Hepatocyte (in vitro differentiated cells): Measurements from ENCODE around the gene HMGXB3. TPM values are rescaled to one million over a fixed set of nuclear protein-coding genes. Genes with fewer than 3 reads are reported as not detected.

ENCODE experiments used
- DNase-seq: peaks from one replicate; pipeline ENCODE4 v3.0.0-alpha.2; 2016; ENCODE audit warnings: low spot score
- H2AFZ ChIP-seq: fragments of 200-600 bp; sonication (generic); 2 replicates; pipeline ENCODE4 v1.6.0; 2016; ENCODE audit warnings: antibody characterized with exemption, mild to moderate bottlenecking
- H3K27ac ChIP-seq: fragments of 200-600 bp; sonication (generic); 2 replicates; pipeline ENCODE4 v1.5.1; 2016; ENCODE audit warnings: mild to moderate bottlenecking
- H3K27me3 ChIP-seq: fragments of 200-600 bp; sonication (generic); 2 replicates; pipeline ENCODE4 v1.6.1; 2016
- H3K36me3 ChIP-seq: fragments of 200-600 bp; sonication (generic); replicated peaks from 2 replicates; pipeline ENCODE4 v1.5.1; 2016; ENCODE audit warnings: low read depth; ENCODE audit not compliant: insufficient read depth
- H3K4me1 ChIP-seq: fragments of 200-600 bp; sonication (generic); 2 replicates; pipeline ENCODE4 v1.5.1; 2016; ENCODE audit warnings: mild to moderate bottlenecking, moderate library complexity; ENCODE audit not compliant: insufficient read depth
- H3K4me2 ChIP-seq: fragments of 200-600 bp; sonication (generic); 2 replicates; pipeline ENCODE4 v1.6.0; 2016
- H3K4me3 ChIP-seq: fragments of 200-600 bp; sonication (generic); 2 replicates; pipeline ENCODE4 v1.5.1; 2016; ENCODE audit warnings: mild to moderate bottlenecking
- H3K79me2 ChIP-seq: fragments of 200-600 bp; sonication (generic); 2 replicates; pipeline ENCODE4 v1.6.0; 2017; ENCODE audit warnings: mild to moderate bottlenecking
- H3K9me2 ChIP-seq: fragments of 200-600 bp; sonication (generic); replicated peaks from 2 replicates; pipeline ENCODE4 v1.6.0; 2017; ENCODE audit warnings: mild to moderate bottlenecking; ENCODE audit not compliant: insufficient read depth
- H3K9me3 ChIP-seq: fragments of 200-600 bp; sonication (generic); 2 replicates; pipeline ENCODE4 v1.5.1; 2016; ENCODE audit warnings: low read depth, mild to moderate bottlenecking
- H4K20me1 ChIP-seq: fragments of 200-600 bp; sonication (generic); 2 replicates; pipeline ENCODE4 v1.6.0; 2016; ENCODE audit warnings: mild to moderate bottlenecking; ENCODE audit not compliant: insufficient read depth, poor library complexity, severe bottlenecking
- EZH2 ChIP-seq: fragments of 200-600 bp; sonication (generic); IDR thresholded peaks from 2 replicates; pipeline ENCODE4 v1.6.1; 2016; ENCODE audit warnings: antibody characterized with exemption, mild to moderate bottlenecking, borderline replicate concordance
- EZH2phosphoT487 ChIP-seq: fragments of 200-600 bp; sonication (generic); IDR thresholded peaks from one replicate; pipeline ENCODE4 v1.6.1; 2018; ENCODE audit warnings: antibody characterized with exemption, mild to moderate bottlenecking, low read depth, moderate library complexity; ENCODE audit not compliant: unreplicated experiment, severe bottlenecking
- WGBS: methylation state at CpG from one replicate; pipeline ENCODE4 v1.1.6; 2016; ENCODE audit warnings: low lambda C conversion rate; ENCODE audit errors: missing lambda C conversion rate; 5-methylcytosine and 5-hydroxymethylcytosine counted together
- polyA plus RNA-seq: library from polyadenylated mRNA; unstranded; fragments of >200 nt; fragmentation: Nextera tagmentation; extraction: Ambion mirVana; gene quantifications from 2 replicates; pipeline ENCODE4 v1.2.1, GENCODE V29; 2016
- total RNA-seq: library from RNA; depleted of rRNA; stranded (reverse); fragments of >200 nt; gene quantifications from 2 replicates; pipeline ENCODE4 v1.2.3, GENCODE V29; 2014
- TF ChIP-seq, protein P1 (sequence below): fragments of 200-600 bp; sonication (generic); IDR thresholded peaks from 2 replicates; pipeline ENCODE4 v1.5.1; 2016; ENCODE audit warnings: antibody characterized with exemption, mild to moderate bottlenecking; ENCODE audit not compliant: poor library complexity

HMGXB3 gene
- total and polyA plus RNA-seq, 2 experiments from 2014 or later, result 24.6 to 47.5 TPM

DNA sequence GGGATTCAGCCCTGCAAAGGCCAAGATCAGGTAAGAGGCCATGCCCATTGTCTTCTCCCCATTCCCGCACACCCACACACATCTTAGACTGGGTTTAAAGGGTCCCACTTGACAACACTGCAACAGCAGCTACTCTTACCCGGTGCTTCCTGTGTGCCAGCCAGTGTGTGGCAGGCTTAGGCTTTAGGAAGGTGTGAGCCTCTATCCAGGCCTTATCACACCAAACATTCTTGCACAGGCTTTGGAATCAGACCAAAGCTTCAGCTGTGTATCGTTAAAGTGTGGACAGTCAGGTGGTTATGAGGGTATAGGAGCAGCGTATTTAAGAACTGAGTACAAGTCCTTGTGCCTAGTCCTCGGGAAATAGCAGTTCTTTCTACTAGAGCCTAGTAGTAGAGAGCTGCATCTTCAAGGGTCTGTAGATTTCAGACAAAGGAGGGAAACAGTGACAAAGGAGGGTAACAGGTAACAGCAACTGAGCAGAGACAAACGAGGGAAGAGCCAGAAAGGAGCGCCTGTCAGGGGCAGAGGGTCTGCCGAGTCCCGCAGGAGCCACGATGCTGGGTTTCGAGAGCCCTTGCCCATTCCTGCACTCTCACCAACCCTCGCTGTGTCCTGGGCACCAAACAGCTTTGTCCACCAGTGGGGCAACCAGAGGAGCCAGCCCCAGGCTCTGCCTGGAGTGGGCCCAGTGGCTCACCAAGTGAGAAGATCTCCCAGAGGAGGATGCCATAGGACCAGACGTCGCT, 55.0 kb downstream of the HMGXB3 start:
- 96% methylated on average over 14 of the region's 14 CpGs for WGBS
- no peaks in the 10 kb centered on the region for H3K27me3 ChIP-seq
- H3K4me3 ChIP-seq, result no peak overlapping the region
- H3K9me3 ChIP-seq, result no peaks in the 10 kb centered on the region
- no peaks in the 10 kb centered on the region for H4K20me1 ChIP-seq
- no peaks in the 10 kb centered on the region for H3K9me2 ChIP-seq
- H3K4me1 ChIP-seq, result no peaks in the 10 kb centered on the region
- H3K27ac ChIP-seq, result no peak overlapping the region
- H3K4me2 ChIP-seq, result no peak overlapping the region
- H2AFZ ChIP-seq, result no peak overlapping the region
- no peak for TF ChIP-seq EZH2
- no peak for TF ChIP-seq EZH2phosphoT487
- TF ChIP-seq, protein P1, sequence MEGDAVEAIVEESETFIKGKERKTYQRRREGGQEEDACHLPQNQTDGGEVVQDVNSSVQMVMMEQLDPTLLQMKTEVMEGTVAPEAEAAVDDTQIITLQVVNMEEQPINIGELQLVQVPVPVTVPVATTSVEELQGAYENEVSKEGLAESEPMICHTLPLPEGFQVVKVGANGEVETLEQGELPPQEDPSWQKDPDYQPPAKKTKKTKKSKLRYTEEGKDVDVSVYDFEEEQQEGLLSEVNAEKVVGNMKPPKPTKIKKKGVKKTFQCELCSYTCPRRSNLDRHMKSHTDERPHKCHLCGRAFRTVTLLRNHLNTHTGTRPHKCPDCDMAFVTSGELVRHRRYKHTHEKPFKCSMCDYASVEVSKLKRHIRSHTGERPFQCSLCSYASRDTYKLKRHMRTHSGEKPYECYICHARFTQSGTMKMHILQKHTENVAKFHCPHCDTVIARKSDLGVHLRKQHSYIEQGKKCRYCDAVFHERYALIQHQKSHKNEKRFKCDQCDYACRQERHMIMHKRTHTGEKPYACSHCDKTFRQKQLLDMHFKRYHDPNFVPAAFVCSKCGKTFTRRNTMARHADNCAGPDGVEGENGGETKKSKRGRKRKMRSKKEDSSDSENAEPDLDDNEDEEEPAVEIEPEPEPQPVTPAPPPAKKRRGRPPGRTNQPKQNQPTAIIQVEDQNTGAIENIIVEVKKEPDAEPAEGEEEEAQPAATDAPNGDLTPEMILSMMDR, result no peak
- no peak for DNase-seq
- H3K36me3 ChIP-seq, result no peaks in the 10 kb centered on the region
- H3K79me2 ChIP-seq, result no peaks in the 10 kb centered on the region

GRCh38 chr5:150056075-150056443, 55.5 kb downstream of the HMGXB3 start:
- DNase-seq, result no peak
- H3K4me3 ChIP-seq, result no peak overlapping the region
- WGBS, result 96% methylated on average over 9 of the region's 9 CpGs
- no peak overlapping the region for H3K27ac ChIP-seq
- H3K79me2 ChIP-seq, result no peaks in the 10 kb centered on the region
- H3K9me2 ChIP-seq, result no peaks in the 10 kb centered on the region
- H2AFZ ChIP-seq, result no peak overlapping the region
- TF ChIP-seq EZH2 (no peak), EZH2phosphoT487 (no peak)
- TF ChIP-seq, protein P1, result no peak
- no peaks in the 10 kb centered on the region for H3K4me1 ChIP-seq
- H3K36me3 ChIP-seq, result no peaks in the 10 kb centered on the region
- H4K20me1 ChIP-seq, result no peaks in the 10 kb centered on the region
- H3K9me3 ChIP-seq, result no peaks in the 10 kb centered on the region
- H3K27me3 ChIP-seq, result no peaks in the 10 kb centered on the region
- no peak overlapping the region for H3K4me2 ChIP-seq

GRCh38 chr5:150057052-150057451, 56.5 kb downstream of the HMGXB3 start:
- no peaks in the 10 kb centered on the region for H3K9me2 ChIP-seq
- no peaks in the 10 kb centered on the region for H3K36me3 ChIP-seq

More at GRCh38 chr5:150057052-150057451, 56.5 kb downstream of the HMGXB3 start:
- TF ChIP-seq, protein P1, result no peak
- H4K20me1 ChIP-seq, result no peaks in the 10 kb centered on the region
- H3K27me3 ChIP-seq, result no peaks in the 10 kb centered on the region
- H3K9me3 ChIP-seq, result no peaks in the 10 kb centered on the region
- H3K27ac ChIP-seq, result no peak overlapping the region
- WGBS, result 89% methylated on average over 8 of the region's 8 CpGs
- H3K4me3 ChIP-seq, result no peak overlapping the region
- H3K4me1 ChIP-seq, result peaks cover under 1% of the 10 kb centered on the region
- no peak for DNase-seq
- H2AFZ ChIP-seq, result no peak overlapping the region
- H3K4me2 ChIP-seq, result no peak overlapping the region
- no peaks in the 10 kb centered on the region for H3K79me2 ChIP-seq
